D721Med (cell line): ENCODE results near the gene RHOD.
A peak's percentile ranks its signal among the peaks of the same experiment; 100 is the strongest.

Experiments used
- DNase-seq: peaks from one replicate; pipeline ENCODE4 v3.0.0; 2011; ENCODE audit warnings: low spot score; ENCODE audit not compliant: insufficient read length
- FAIRE-seq: peaks from 2 replicates; lab custom pipeline; 2011; peaks lifted over from hg19 to GRCh38; lab: Jason Lieb, UNC
- CTCF ChIP-seq: IDR thresholded peaks from 2 replicates; pipeline ENCODE4 v1.5.1; 2012; ENCODE audit warnings: mild to moderate bottlenecking, control low read depth; ENCODE audit not compliant: insufficient read depth; ENCODE audit errors: missing control alignments

RHOD gene

DNA sequence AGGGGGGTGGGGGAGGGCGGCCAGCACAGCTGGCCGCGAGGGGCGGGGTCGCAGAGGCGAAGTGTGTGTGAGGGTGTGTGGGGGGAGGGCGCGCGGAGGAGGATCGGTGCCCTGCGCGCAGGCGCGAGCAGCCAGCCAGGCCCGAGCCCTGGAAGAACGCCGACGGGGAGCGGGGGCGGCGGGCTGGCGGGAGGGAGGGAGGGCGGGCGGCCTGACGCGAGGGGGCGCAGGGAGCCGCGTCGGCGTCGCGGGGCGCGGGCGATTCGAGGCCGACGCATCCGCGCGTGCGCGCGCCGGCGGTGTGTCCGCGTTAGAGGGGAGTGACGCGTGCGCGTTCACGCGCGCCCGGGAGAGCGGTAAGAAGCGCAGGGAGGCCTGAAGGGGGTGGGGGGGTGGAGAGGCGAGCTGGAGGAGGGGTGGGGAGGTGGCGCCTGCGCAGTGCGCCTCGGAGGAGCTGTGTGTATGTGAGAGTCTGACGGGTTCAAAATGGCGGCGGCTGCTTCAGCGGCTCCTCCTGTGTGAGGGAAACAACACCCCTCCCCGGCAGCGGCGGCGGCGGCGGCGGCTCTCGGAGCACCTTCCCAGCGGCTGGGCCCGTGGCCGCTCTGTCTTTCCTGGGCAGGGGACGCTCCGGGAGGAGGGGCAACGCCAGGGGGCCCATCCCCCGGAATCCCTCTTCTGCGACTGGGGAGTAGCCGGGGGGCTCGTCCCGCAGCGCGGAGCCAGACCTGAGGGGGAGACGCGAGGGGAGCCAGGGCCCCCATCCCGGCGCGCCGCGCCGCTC is 62.3 kb downstream of the RHOD start, which contains the start of gene KDM2A:
TSS of gene KDM2A (plus strand) at position 463 of the 784 bp plus-strand sequence. CDS start 2,054 bp downstream, outside the sequence.
- TF ChIP-seq CTCF, result peak; percentile 18
- no peak for FAIRE-seq

DNA sequence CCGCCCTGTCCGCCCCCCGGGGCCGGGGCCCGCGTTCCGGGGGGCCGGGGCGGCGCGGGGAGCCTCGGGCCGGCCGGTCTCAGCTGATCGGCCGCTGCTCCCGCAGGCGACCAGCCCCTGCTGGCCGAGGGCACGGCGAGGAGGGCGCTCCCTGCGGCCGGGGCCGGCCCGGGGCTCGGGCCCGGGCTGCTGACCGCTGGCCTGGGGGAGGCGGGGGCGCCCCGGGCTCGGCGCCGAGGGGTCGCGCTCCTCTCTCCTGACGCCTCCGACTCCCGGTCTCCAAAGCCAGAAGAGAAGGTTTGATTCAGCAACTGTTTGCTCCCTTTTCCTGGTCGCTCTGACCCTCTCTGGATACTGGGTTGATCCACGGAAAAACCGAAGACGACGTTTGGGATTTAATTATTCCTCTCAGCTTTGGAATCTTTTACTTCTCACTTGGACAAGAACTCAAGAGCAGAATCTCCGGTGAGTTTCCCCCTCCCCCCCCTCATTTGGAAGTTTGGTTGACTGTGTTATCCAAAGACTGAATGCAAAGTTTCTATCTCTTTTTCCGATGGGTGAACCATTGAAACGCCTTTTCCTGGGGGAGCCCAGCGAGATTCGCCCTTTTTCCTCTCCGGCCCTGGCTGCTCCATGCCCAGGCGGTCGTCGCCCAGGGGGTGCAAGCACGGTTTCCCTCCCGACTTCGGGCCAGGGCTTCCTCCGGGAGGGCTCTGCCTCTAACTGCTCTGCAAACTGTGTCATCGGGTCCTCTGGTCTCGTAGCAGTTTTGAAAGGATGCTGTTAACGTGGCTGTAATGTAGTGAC is 63.1 kb downstream of the RHOD start:
- FAIRE-seq, result no peak
- no peak for TF ChIP-seq CTCF
- no peak for DNase-seq

More for the DNA sequence above, 62.3 kb downstream of the RHOD start, which contains the start of gene KDM2A:
- DNase-seq, result peak; percentile 91

- FAIRE-seq, result no peak
- no peak for TF ChIP-seq CTCF
- no peak for DNase-seq
These were observed 63.8 kb downstream of the RHOD start for GRCh38 chr11:67120456-67120855.

GRCh38 chr11:67120881-67121710 is 64.4 kb downstream of the RHOD start:
- DNase-seq, result no peak
- FAIRE-seq, result no peak
- TF ChIP-seq CTCF, result no peak
